Endothelial cell of umbilical vein (primary cell): ENCODE results near the gene TCF7. TPM values are rescaled to one million over a fixed set of nuclear protein-coding genes. Genes with fewer than 3 reads are reported as not detected.

Experiments used
- BruUV-seq: library from RNA; stranded (reverse); fragments of 400-500 nt; replicated peaks from 2 replicates; lab custom pipeline; 2021; lab: Mats Ljungman, UMichigan
- CTCF ChIA-PET: fragments of 300-600, 350-600 bp; sonication (Branson Sonifier 250); formaldehyde crosslinking; loops from one replicate; lab custom pipeline; 2021; ENCODE audit warnings: antibody characterized with exemption, inconsistent platforms; lab: Charles Lee
- POLR2A ChIA-PET: fragments of 300-600, 350-600 bp; sonication (Branson Sonifier 250); formaldehyde crosslinking; loops from one replicate; lab custom pipeline; 2021; ENCODE audit warnings: antibody characterized with exemption, inconsistent platforms; lab: Charles Lee
- DNase-seq: peaks from one replicate; pipeline ENCODE4 v3.0.0-alpha.2; 2011; ENCODE audit warnings: low read depth, low spot score
- FAIRE-seq: peaks from 2 replicates; lab custom pipeline; 2011; peaks lifted over from hg19 to GRCh38; lab: Jason Lieb, UNC
- H2AFZ ChIP-seq: 2 replicates; pipeline ENCODE4 v1.6.0; 2012; ENCODE audit warnings: low read depth, low read length, control low read depth, inconsistent platforms
- H3K27ac ChIP-seq: 2 replicates; pipeline ENCODE4 v1.5.1; 2011; ENCODE audit warnings: low read depth, mild to moderate bottlenecking, control low read depth, low read length, moderate library complexity; ENCODE audit not compliant: insufficient read depth
- H3K27me3 ChIP-seq, 2 experiments: 2 replicates each; pipeline versions ENCODE4 v1.6.0 to v1.6.1; 2011; ENCODE audit warnings: low read length in 2 of 2, mixed read lengths in 1 of 2; ENCODE audit not compliant: control insufficient read depth in 2 of 2, insufficient read depth in 2 of 2
- H3K36me3 ChIP-seq, 2 experiments: 2 replicates in 1 of 2; 3 replicates in 1 of 2; pipeline ENCODE4 v1.5.1; 2011; ENCODE audit warnings: low read length in 2 of 2, mild to moderate bottlenecking in 1 of 2, moderate library complexity in 1 of 2; ENCODE audit not compliant: control insufficient read depth in 2 of 2, insufficient read depth in 2 of 2; ENCODE audit errors: extremely low read depth in 1 of 2
- H3K4me1 ChIP-seq: 3 replicates; pipeline ENCODE4 v1.5.1; 2011; ENCODE audit warnings: mild to moderate bottlenecking, low read length; ENCODE audit not compliant: control insufficient read depth, insufficient read depth; ENCODE audit errors: extremely low read depth
- H3K4me2 ChIP-seq: 2 replicates; pipeline ENCODE4 v1.6.1; 2011; ENCODE audit warnings: low read length, control low read depth, mixed read lengths; ENCODE audit not compliant: insufficient read depth
- H3K4me3 ChIP-seq, 3 experiments: fragments of 200-600 bp in 1 of 3; sonication (generic), shearing (Covaris generic) in 1 of 3; replicated peaks in 1 of 3; 2 replicates each; pipeline ENCODE4 v1.5.1; 2011 to 2016; ENCODE audit warnings: control low read depth in 3 of 3, low read length in 3 of 3, mild to moderate bottlenecking in 2 of 3, inconsistent platforms in 1 of 3, low read depth in 1 of 3, moderate library complexity in 1 of 3; ENCODE audit not compliant: insufficient read depth in 1 of 3
- H3K79me2 ChIP-seq: 2 replicates; pipeline ENCODE4 v1.6.0; 2012; ENCODE audit warnings: low read length, inconsistent platforms; ENCODE audit not compliant: control insufficient read depth, insufficient read depth
- H3K9ac ChIP-seq: replicated peaks from 2 replicates; pipeline ENCODE3; 2011; ENCODE audit warnings: low read length, control low read depth; ENCODE audit not compliant: insufficient read depth; ENCODE audit errors: extremely low read depth
- H3K9me1 ChIP-seq: replicated peaks from 3 replicates; pipeline ENCODE4 v1.6.0; 2011; ENCODE audit warnings: mild to moderate bottlenecking, low read length; ENCODE audit not compliant: control insufficient read depth, insufficient read depth; ENCODE audit errors: extremely low read depth
- H3K9me3 ChIP-seq: replicated peaks from 2 replicates; pipeline ENCODE4 v1.5.1; 2012; ENCODE audit warnings: low read length, inconsistent platforms; ENCODE audit not compliant: control insufficient read depth, insufficient read depth
- H4K20me1 ChIP-seq: replicated peaks from 2 replicates; pipeline ENCODE3; 2011; ENCODE audit warnings: mild to moderate bottlenecking, low read length; ENCODE audit not compliant: control insufficient read depth, insufficient read depth; ENCODE audit errors: extremely low read depth
- FOS ChIP-seq: IDR thresholded peaks from 2 replicates; pipeline ENCODE4 v1.6.1; 2011; ENCODE audit warnings: mild to moderate bottlenecking, low read length, moderate library complexity, borderline replicate concordance; ENCODE audit not compliant: insufficient read depth
- JUN ChIP-seq: IDR thresholded peaks from 2 replicates; pipeline ENCODE4 v1.6.1; 2011; ENCODE audit warnings: borderline replicate concordance, low read depth; ENCODE audit not compliant: insufficient read length, insufficient read depth
- POLR2A ChIP-seq: IDR thresholded peaks from 2 replicates; pipeline ENCODE4 v1.6.1; 2012; ENCODE audit warnings: low read depth, mild to moderate bottlenecking, control low read depth, low read length
- POLR2AphosphoS5 ChIP-seq: IDR thresholded peaks from 2 replicates; pipeline ENCODE4 v1.6.1; 2012; ENCODE audit warnings: low read depth, mild to moderate bottlenecking, control low read depth, low read length, moderate library complexity; ENCODE audit not compliant: insufficient read depth
- dilution Hi-C: fragments of 300-500 bp; cut with MboI; formaldehyde crosslinking; loops from one replicate; pipeline ENCODE4 v1.15.0; 2019; ENCODE audit warnings: low sequenced_read_pairs; ENCODE audit not compliant: extremely low pct_ligation_motif_present
- intact Hi-C: fragments of 100-400 bp; cut with micrococcal nuclease; formaldehyde crosslinking; loops from one replicate; pipeline ENCODE4 v1.10.0; 2022
- polyA plus RNA-seq, 4 experiments: library from polyadenylated mRNA; depleted of rRNA in 3 of 4; stranded (reverse) in 3 of 4; unstranded in 1 of 4; fragments of >200 nt; gene quantifications; 2 replicates each; pipeline versions ENCODE4 v1.2.1 to v1.2.3, GENCODE V29; 2011 to 2012; ENCODE audit warnings: missing spikeins in 1 of 4
- total RNA-seq: library from RNA; stranded (reverse); gene quantifications from 2 replicates; pipeline ENCODE4 v1.2.3, GENCODE V29; 2021
- TF ChIP-seq, protein P1 (sequence below), 2 donors: IDR thresholded peaks; 1 replicate in 1 of 2; 2 replicates in 1 of 2; pipeline ENCODE4 v1.5.1; 2011; ENCODE audit warnings: low read length in 2 of 2, mild to moderate bottlenecking in 2 of 2, moderate library complexity in 2 of 2, control low read depth in 1 of 2, inconsistent platforms in 1 of 2, low read depth in 1 of 2; ENCODE audit not compliant: insufficient read depth in 1 of 2; ENCODE audit errors: extremely low read depth in 1 of 2
- TF ChIP-seq, protein P2 (sequence below): IDR thresholded peaks from 2 replicates; pipeline ENCODE4 v1.6.1; 2011; ENCODE audit not compliant: insufficient read depth, insufficient read length

The TCF7 gene
- total and polyA plus RNA-seq, 2 donors (not counting 3 experiments of a cell fraction or from before 2014, with no cell fraction given): 1.8 to 2.5 TPM

DNA sequence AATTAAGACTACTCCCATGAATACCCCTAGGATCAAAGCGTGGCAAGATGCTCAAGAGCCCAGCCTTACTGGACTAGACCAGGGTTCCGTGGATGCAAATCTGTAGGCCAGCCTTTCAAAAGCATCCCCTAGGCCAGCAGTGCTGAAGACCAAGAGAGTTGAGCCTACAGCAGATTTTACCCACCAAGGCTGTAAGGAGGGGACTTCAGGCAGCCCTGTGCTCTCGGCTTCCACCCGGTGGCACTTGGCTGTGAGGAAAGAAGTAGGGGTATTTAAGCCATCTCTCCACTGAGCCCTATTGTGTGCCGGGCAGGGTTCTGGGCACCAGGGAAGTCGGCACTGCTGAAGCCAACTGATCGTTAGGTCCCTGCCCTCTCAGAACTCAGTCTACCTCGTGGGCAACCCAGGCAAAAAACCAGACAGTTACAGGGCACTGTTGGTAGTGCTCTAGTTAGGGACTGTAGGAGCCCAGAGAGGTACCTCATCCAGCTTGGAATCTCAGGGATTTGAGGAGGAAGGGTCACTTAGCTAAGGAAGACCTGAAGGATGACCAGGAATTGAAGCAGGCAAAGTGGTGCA, 25.5 kb downstream of the TCF7 start:
- H3K9me1 ChIP-seq: no peaks in the 10 kb centered on the region
- ChIA-PET CTCF (interaction anchor here (0.6 to 15.2 kb wide), 20 partner anchors 10 to 114 kb away, joined by 3 to 517 read pairs (median 7); partner anchors contain the start of gene TCF7), POLR2A (interaction anchor here (1.1 kb wide), 1 partner anchor 101 kb away, joined by 3 read pairs; no protein-coding TSS in a partner anchor)
- H3K9me3 ChIP-seq: no peaks in the 10 kb centered on the region
- H3K27me3 ChIP-seq: no peaks in the 10 kb centered on the region
- no peak overlapping the region for H3K4me2 ChIP-seq
- FAIRE-seq (no peak), DNase-seq (no peak)
- BruUV-seq: no TSS peak
- H3K36me3 ChIP-seq: peaks cover 0 to 23% of the 10 kb centered on the region in 2 experiments
- H3K9ac ChIP-seq: no peak overlapping the region
- intact Hi-C loops: loop anchor here (1.0 kb wide), 2 partner anchors 38 to 101 kb away; no protein-coding TSS in a partner anchor
- no peak overlapping the region for H2AFZ ChIP-seq
- dilution Hi-C loops: no loop called here
- H3K4me3 ChIP-seq: no peak overlapping the region
- H3K27ac ChIP-seq: no peak overlapping the region
- H4K20me1 ChIP-seq: no peaks in the 10 kb centered on the region
- TF ChIP-seq JUN (no peak), POLR2AphosphoS5 (no peak), FOS (no peak), POLR2A (no peak)
- TF ChIP-seq, protein P1, sequence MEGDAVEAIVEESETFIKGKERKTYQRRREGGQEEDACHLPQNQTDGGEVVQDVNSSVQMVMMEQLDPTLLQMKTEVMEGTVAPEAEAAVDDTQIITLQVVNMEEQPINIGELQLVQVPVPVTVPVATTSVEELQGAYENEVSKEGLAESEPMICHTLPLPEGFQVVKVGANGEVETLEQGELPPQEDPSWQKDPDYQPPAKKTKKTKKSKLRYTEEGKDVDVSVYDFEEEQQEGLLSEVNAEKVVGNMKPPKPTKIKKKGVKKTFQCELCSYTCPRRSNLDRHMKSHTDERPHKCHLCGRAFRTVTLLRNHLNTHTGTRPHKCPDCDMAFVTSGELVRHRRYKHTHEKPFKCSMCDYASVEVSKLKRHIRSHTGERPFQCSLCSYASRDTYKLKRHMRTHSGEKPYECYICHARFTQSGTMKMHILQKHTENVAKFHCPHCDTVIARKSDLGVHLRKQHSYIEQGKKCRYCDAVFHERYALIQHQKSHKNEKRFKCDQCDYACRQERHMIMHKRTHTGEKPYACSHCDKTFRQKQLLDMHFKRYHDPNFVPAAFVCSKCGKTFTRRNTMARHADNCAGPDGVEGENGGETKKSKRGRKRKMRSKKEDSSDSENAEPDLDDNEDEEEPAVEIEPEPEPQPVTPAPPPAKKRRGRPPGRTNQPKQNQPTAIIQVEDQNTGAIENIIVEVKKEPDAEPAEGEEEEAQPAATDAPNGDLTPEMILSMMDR (IDR thresholded peaks at IDR 0.05; ENCODE audit: extremely low read depth in 1 of 2, insufficient read depth in 1 of 2, low read depth in 1 of 2, low read length in 2 of 2): no peak
- TF ChIP-seq, protein P2, sequence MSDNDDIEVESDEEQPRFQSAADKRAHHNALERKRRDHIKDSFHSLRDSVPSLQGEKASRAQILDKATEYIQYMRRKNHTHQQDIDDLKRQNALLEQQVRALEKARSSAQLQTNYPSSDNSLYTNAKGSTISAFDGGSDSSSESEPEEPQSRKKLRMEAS: no peak
- H3K4me1 ChIP-seq: no peaks in the 10 kb centered on the region
- H3K79me2 ChIP-seq: peaks cover 5% of the 10 kb centered on the region
